Stimulated activated memory B cell treated with anti-CD40 and anti-IgM and Interleukin-4, amounts not matched to agents 10 μg/mL and 1 μg/mL and 100 μg/mL, for 72 hours (primary cell): ENCODE data around the gene LRRC7.

ENCODE experiments used
- ATAC-seq: fragments of 150-1000 bp; cut with Tn5 transposase; 2 replicates; pipeline ENCODE4 v1.10.0; 2021
- H3K27ac Mint-ChIP-seq: one replicate; pipeline ENCODE4 v1.8.0; 2022; ENCODE audit warnings: mild to moderate bottlenecking, mixed read lengths
- H3K27me3 Mint-ChIP-seq: one replicate; pipeline ENCODE4 v1.8.0; 2022; ENCODE audit warnings: mixed read lengths
- H3K36me3 Mint-ChIP-seq: one replicate; pipeline ENCODE4 v1.8.0; 2022; ENCODE audit warnings: mixed read lengths
- H3K4me1 Mint-ChIP-seq: one replicate; pipeline ENCODE4 v1.8.0; 2022; ENCODE audit warnings: mixed read lengths
- H3K4me3 Mint-ChIP-seq: one replicate; pipeline ENCODE4 v1.8.0; 2022; ENCODE audit warnings: mild to moderate bottlenecking, moderate library complexity, mixed read lengths
- H3K9me3 Mint-ChIP-seq: one replicate; pipeline ENCODE4 v1.8.0; 2022; ENCODE audit warnings: mixed read lengths

LRRC7 gene

DNA sequence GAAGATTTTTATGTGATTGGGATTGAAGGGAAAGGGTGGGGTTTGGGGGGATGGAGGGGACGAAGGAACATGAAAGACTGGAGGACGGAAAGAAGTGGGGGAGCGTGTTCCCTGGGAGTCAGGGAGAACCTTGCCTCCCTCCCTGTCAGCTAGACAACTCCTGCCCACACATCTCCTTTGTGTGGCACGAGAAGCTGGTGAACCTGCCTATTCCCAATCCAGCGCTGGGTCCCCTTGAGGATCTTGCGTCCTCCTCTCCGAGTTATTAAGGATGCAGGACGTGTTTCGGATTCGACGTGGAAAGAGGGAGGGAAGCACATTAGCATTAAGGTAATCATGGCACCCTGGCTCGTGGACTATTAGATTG is 1.4 kb downstream of the LRRC7 start:
- peaks cover 54% of the 10 kb centered on the region for H3K27me3 Mint-ChIP-seq
- no peak overlapping the region for H3K4me3 Mint-ChIP-seq
- ATAC-seq = no peak
- no peak overlapping the region for H3K27ac Mint-ChIP-seq
- H3K36me3 Mint-ChIP-seq = no peaks in the 10 kb centered on the region
- H3K4me1 Mint-ChIP-seq = peaks cover 12% of the 10 kb centered on the region
- peaks cover 7% of the 10 kb centered on the region for H3K9me3 Mint-ChIP-seq

GRCh38 chr1:69569576-69570328 is 2.0 kb downstream of the LRRC7 start:
- Mint-ChIP-seq H3K9me3 (peaks cover 7% of the 10 kb centered on the region), H3K27me3 (peaks cover 57% of the 10 kb centered on the region), H3K36me3 (no peaks in the 10 kb centered on the region), H3K4me1 (peaks cover 12% of the 10 kb centered on the region), H3K4me3 (no peak overlapping the region), H3K27ac (no peak overlapping the region)
- ATAC-seq = no peak

GRCh38 chr1:69570356-69570755 is 2.6 kb downstream of the LRRC7 start:
- Mint-ChIP-seq H3K27ac (no peak overlapping the region), H3K36me3 (no peaks in the 10 kb centered on the region), H3K27me3 (peaks cover 57% of the 10 kb centered on the region), H3K9me3 (peaks cover 7% of the 10 kb centered on the region), H3K4me3 (no peak overlapping the region), H3K4me1 (peaks cover 12% of the 10 kb centered on the region)
- ATAC-seq = no peak

DNA sequence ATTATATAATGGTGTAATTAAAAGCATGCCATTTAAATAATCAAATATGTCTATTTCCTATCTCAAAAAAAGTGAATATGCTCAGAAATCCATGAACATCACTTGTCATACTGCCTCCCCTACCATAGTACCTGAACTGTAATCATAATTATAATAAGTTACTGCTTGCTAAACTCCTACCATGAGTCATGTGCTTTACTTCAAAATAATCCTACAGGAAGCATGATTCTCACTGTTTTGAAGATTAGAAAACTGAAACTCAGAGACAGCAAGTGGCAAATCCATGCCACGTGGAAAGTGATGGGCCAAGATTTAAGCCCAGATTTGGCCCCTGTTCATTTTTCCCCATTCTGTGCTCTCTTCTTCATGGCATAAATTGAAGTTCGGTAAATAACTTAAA is 5.2 kb downstream of the LRRC7 start:
- peaks cover 4% of the 10 kb centered on the region for H3K9me3 Mint-ChIP-seq
- peaks cover 38% of the 10 kb centered on the region for H3K27me3 Mint-ChIP-seq
- H3K4me1 Mint-ChIP-seq = no peaks in the 10 kb centered on the region
- H3K27ac Mint-ChIP-seq = no peak overlapping the region
- H3K36me3 Mint-ChIP-seq = no peaks in the 10 kb centered on the region
- no peak overlapping the region for H3K4me3 Mint-ChIP-seq
- no peak for ATAC-seq

DNA sequence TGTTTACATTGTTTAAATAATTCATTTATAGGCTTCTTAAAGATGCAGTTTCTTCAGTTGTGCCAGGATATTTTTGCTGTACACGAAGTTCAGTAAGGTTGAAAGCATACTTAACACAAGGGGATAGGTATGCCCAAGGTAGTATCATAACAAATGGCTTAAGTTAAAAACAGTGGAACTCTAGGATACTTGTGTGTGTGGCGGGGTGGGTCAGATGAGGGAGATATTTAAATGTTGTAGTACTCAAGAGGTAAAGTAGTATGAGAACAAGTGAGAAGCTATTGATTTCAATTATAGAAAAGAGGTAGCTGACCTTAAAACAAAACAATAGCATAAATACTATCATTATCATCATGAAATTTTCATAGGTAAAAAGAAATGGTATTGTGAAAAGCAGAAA is 6.2 kb downstream of the LRRC7 start:
- Mint-ChIP-seq H3K9me3 (peaks cover 4% of the 10 kb centered on the region), H3K27me3 (peaks cover 28% of the 10 kb centered on the region), H3K4me3 (no peak overlapping the region), H3K4me1 (no peaks in the 10 kb centered on the region), H3K27ac (no peak overlapping the region), H3K36me3 (no peaks in the 10 kb centered on the region)
- ATAC-seq = no peak

DNA sequence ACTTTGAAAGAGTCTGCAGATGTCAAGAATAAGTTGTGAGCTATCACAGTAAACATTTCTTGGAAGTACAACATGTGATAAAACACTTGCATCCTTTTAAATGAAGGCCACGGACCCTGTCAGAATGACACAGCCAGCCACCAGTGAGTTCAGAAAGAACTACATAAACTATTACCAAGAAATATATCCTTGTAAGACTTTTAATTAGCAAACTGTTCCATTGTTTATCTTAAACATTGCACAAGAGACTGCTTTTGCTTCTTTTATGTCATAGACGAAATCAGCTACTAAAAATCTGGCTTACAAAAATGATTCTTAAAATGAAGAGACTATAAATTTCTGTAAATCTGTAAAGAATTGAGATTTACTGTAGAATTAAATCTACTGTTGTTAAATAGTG is 17.9 kb downstream of the LRRC7 start:
- H3K4me3 Mint-ChIP-seq = no peak overlapping the region
- ATAC-seq = no peak
- H3K4me1 Mint-ChIP-seq = no peaks in the 10 kb centered on the region

GRCh38 chr1:69587391-69587790 is 19.7 kb downstream of the LRRC7 start:
- peak; percentile 34 for ATAC-seq

More for the DNA sequence above, 17.9 kb downstream of the LRRC7 start:
- no peaks in the 10 kb centered on the region for H3K36me3 Mint-ChIP-seq
- no peaks in the 10 kb centered on the region for H3K27me3 Mint-ChIP-seq
- H3K9me3 Mint-ChIP-seq = peaks cover 6% of the 10 kb centered on the region
- H3K27ac Mint-ChIP-seq = no peak overlapping the region

GRCh38 chr1:69589799-69590198 is 22.1 kb downstream of the LRRC7 start:
- no peaks in the 10 kb centered on the region for H3K4me1 Mint-ChIP-seq
- H3K9me3 Mint-ChIP-seq = peaks cover 5% of the 10 kb centered on the region
- no peaks in the 10 kb centered on the region for H3K36me3 Mint-ChIP-seq
- ATAC-seq = no peak
- H3K4me3 Mint-ChIP-seq = no peak overlapping the region
- H3K27ac Mint-ChIP-seq = no peak overlapping the region
- no peaks in the 10 kb centered on the region for H3K27me3 Mint-ChIP-seq

More at GRCh38 chr1:69587391-69587790, 19.7 kb downstream of the LRRC7 start:
- H3K4me3 Mint-ChIP-seq = no peak overlapping the region
- H3K4me1 Mint-ChIP-seq = no peaks in the 10 kb centered on the region
- no peaks in the 10 kb centered on the region for H3K27me3 Mint-ChIP-seq
- no peaks in the 10 kb centered on the region for H3K36me3 Mint-ChIP-seq
- no peak overlapping the region for H3K27ac Mint-ChIP-seq
- peaks cover 6% of the 10 kb centered on the region for H3K9me3 Mint-ChIP-seq

DNA sequence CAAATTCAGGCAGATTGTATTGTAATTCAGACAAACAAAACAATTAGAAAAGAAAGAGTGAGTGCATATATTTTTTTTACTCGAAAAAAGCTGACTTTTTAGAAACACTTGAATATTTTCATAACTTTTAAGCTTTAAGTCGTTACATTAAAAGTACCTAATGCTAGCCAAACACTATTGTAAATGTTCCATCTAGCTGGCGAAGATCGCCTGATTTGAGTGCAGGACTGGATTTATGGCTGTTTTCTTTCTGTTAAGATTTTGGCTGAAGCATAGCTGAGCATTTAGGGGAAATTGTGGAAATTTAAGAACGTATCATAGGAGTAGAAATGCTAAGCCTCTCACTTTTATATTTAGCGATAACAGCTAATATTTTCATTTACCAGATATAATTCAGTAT is 24.6 kb downstream of the LRRC7 start:
- Mint-ChIP-seq H3K27me3 (no peaks in the 10 kb centered on the region), H3K4me3 (no peak overlapping the region), H3K36me3 (no peaks in the 10 kb centered on the region), H3K4me1 (no peaks in the 10 kb centered on the region), H3K27ac (no peak overlapping the region), H3K9me3 (peaks cover under 1% of the 10 kb centered on the region)
- no peak for ATAC-seq

GRCh38 chr1:69595486-69595885 is 27.8 kb downstream of the LRRC7 start:
- no peak overlapping the region for H3K4me3 Mint-ChIP-seq
- no peaks in the 10 kb centered on the region for H3K27me3 Mint-ChIP-seq
- H3K9me3 Mint-ChIP-seq = no peaks in the 10 kb centered on the region
- no peak overlapping the region for H3K27ac Mint-ChIP-seq
- H3K36me3 Mint-ChIP-seq = no peaks in the 10 kb centered on the region
- no peak for ATAC-seq
- no peaks in the 10 kb centered on the region for H3K4me1 Mint-ChIP-seq

DNA sequence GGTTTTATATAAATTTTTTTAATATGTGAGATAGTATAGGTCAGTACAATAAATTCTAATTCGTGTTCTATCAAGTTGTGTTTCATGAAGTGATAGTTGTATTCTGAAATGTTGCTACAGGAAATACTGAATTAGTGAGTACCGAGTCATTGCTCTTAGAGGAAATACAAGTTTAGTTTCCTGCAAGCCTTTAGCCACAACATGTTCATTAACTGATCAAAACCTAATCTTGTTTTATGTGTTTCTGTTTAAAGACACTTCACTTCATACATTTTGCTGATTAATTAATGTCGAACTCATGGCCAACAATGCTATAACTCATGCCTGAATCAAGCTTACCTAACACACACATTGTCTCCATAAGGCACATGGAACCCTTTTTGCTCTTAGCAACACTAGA is 43.6 kb downstream of the LRRC7 start:
- Mint-ChIP-seq H3K4me3 (no peak overlapping the region), H3K9me3 (no peaks in the 10 kb centered on the region), H3K36me3 (no peaks in the 10 kb centered on the region), H3K27me3 (no peaks in the 10 kb centered on the region), H3K27ac (no peak overlapping the region), H3K4me1 (no peaks in the 10 kb centered on the region)
- ATAC-seq = no peak

- Mint-ChIP-seq H3K4me3 (no peak overlapping the region), H3K9me3 (no peaks in the 10 kb centered on the region), H3K27ac (no peak overlapping the region), H3K4me1 (no peaks in the 10 kb centered on the region), H3K27me3 (no peaks in the 10 kb centered on the region), H3K36me3 (no peaks in the 10 kb centered on the region)
- no peak for ATAC-seq
These were observed 45.7 kb downstream of the LRRC7 start for GRCh38 chr1:69613414-69613813.

GRCh38 chr1:69638673-69639072 is 71.0 kb downstream of the LRRC7 start:
- ATAC-seq = no peak
- H3K27ac Mint-ChIP-seq = no peak overlapping the region
- H3K9me3 Mint-ChIP-seq = peaks cover 3% of the 10 kb centered on the region
- no peaks in the 10 kb centered on the region for H3K27me3 Mint-ChIP-seq
- H3K4me3 Mint-ChIP-seq = no peak overlapping the region
- no peaks in the 10 kb centered on the region for H3K36me3 Mint-ChIP-seq
- H3K4me1 Mint-ChIP-seq = no peaks in the 10 kb centered on the region

- no peaks in the 10 kb centered on the region for H3K9me3 Mint-ChIP-seq
- no peak overlapping the region for H3K4me3 Mint-ChIP-seq
- no peak for ATAC-seq
- no peaks in the 10 kb centered on the region for H3K36me3 Mint-ChIP-seq
- no peaks in the 10 kb centered on the region for H3K27me3 Mint-ChIP-seq
- no peaks in the 10 kb centered on the region for H3K4me1 Mint-ChIP-seq
- no peak overlapping the region for H3K27ac Mint-ChIP-seq
These were observed 71.4 kb downstream of the LRRC7 start for GRCh38 chr1:69639159-69639558.

DNA sequence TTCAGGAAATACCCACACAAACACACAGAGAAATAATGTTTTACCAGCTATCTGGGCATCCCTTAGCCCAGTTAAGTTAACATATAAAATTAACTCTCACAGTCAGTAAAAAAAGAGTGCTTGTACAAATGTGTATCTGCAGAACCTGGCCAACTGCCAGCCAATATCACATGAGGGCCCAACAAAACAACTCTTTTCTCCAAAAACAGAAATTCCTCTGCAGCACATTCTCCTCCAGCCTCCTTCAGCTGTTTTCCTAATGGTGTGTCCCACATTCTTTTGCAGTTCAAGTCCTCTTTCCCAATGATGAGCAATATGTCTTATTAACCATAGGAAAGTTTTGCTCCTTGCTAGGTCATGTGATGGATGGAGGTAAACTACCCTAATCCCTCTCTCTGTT is 75.5 kb downstream of the LRRC7 start:
- no peak for ATAC-seq
- H3K36me3 Mint-ChIP-seq = no peaks in the 10 kb centered on the region
- no peaks in the 10 kb centered on the region for H3K9me3 Mint-ChIP-seq
- no peaks in the 10 kb centered on the region for H3K4me1 Mint-ChIP-seq
- no peak overlapping the region for H3K4me3 Mint-ChIP-seq
- H3K27me3 Mint-ChIP-seq = no peaks in the 10 kb centered on the region
- no peak overlapping the region for H3K27ac Mint-ChIP-seq

DNA sequence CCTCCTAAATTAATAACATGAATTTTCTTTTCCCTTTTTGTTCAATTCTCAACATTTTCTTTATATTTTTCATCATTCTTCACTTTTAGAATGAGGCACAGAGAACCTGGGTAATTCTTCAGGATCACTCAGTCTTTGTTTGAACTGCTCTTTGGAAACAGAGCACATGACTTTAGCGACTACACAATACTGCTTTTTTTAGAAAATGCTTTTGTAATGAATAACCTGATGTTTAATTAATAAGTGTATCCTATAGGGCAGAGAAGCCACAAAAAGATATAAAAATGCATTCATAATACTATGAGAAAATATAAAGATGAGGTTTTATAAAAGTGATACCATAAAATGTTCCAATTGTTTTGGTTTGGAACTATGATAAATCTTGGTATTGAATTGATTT is 77.8 kb downstream of the LRRC7 start:
- ATAC-seq = no peak
- Mint-ChIP-seq H3K27me3 (no peaks in the 10 kb centered on the region), H3K36me3 (no peaks in the 10 kb centered on the region), H3K4me3 (no peak overlapping the region), H3K9me3 (no peaks in the 10 kb centered on the region), H3K4me1 (no peaks in the 10 kb centered on the region), H3K27ac (no peak overlapping the region)

DNA sequence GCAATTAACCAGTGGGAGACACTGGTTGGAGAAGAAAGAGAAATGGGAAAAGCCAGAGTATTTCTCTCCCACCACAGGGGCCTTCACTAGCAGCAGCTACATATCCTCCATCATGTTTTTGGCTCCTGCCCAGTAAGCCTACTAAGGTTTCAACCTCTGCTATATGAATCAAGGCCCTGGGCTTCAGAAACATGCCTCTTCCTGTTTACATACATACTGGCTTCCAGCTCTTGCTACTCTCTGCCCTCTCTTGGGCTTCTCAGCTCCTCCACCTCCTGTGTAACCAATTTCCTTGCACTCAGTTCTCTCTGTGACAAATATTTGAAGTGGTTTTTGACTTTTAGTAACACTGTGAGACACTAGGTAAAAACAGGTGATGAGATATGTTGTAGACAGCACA is 80.8 kb downstream of the LRRC7 start:
- no peaks in the 10 kb centered on the region for H3K9me3 Mint-ChIP-seq
- no peak overlapping the region for H3K4me3 Mint-ChIP-seq
- ATAC-seq = no peak
- H3K36me3 Mint-ChIP-seq = no peaks in the 10 kb centered on the region
- no peak overlapping the region for H3K27ac Mint-ChIP-seq
- H3K27me3 Mint-ChIP-seq = no peaks in the 10 kb centered on the region
- H3K4me1 Mint-ChIP-seq = no peaks in the 10 kb centered on the region
